ENCODE results near the gene ANTXR2. TPM values are rescaled to one million over a fixed set of nuclear protein-coding genes. Genes with fewer than 3 reads are reported as not detected.

The ANTXR2 gene
- total RNA-seq, 2 experiments from 2014 or later = 3.0 to 3.6 TPM

- Mint-ChIP-seq H3K27me3 (peaks cover under 1% of the 10 kb centered on the region), H3K36me3 (ENCODE audit: low read depth) (no peaks in the 10 kb centered on the region), H3K4me1 (ENCODE audit: low read depth) (peaks cover 9% of the 10 kb centered on the region), H3K27ac (no peak overlapping the region), H3K9me3 (no peaks in the 10 kb centered on the region), H3K4me3 (no peak overlapping the region)
- ATAC-seq = no peak
- DNase-seq = no peak
- POLR2A ChIA-PET = interaction anchor here (0.9 kb wide), 1 partner anchor 11 kb away, joined by 3 read pairs; no protein-coding TSS in a partner anchor
- CTCF ChIA-PET = interaction anchor here (0.6 to 0.8 kb wide), 3 partner anchors 9 to 173 kb away, joined by 3 to 4 read pairs (median 3); no protein-coding TSS in a partner anchor
- no peak for TF ChIP-seq CTCF (IDR thresholded peaks at IDR 0.05)
- intact Hi-C loops (cut with micrococcal nuclease) = no loop called here
Measured at GRCh38 chr4:80090090-80090489, 17.1 kb upstream of the ANTXR2 start.

- no peak overlapping the region for H3K4me3 Mint-ChIP-seq
- ChIA-PET POLR2A (interaction anchor here (1.3 kb wide), 1 partner anchor 9 kb away, joined by 4 read pairs; no protein-coding TSS in a partner anchor), CTCF (interaction anchor here (1.2 kb wide), 1 partner anchor 114 kb away, joined by 3 read pairs; no protein-coding TSS in a partner anchor)
- no peak for TF ChIP-seq CTCF (IDR thresholded peaks at IDR 0.05)
- H3K27ac Mint-ChIP-seq = no peak overlapping the region
- intact Hi-C loops (cut with micrococcal nuclease) = no loop called here
- H3K27me3 Mint-ChIP-seq = no peaks in the 10 kb centered on the region
- no peaks in the 10 kb centered on the region for H3K36me3 Mint-ChIP-seq (ENCODE audit: low read depth)
- no peaks in the 10 kb centered on the region for H3K9me3 Mint-ChIP-seq
- no peak for DNase-seq
- no peak for ATAC-seq
- peaks cover 9% of the 10 kb centered on the region for H3K4me1 Mint-ChIP-seq (ENCODE audit: low read depth)
Measured at GRCh38 chr4:80088471-80088870, 15.4 kb upstream of the ANTXR2 start.

GRCh38 chr4:80086296-80086695, 13.3 kb upstream of the ANTXR2 start:
- H3K4me3 Mint-ChIP-seq = no peak overlapping the region
- H3K9me3 Mint-ChIP-seq = no peaks in the 10 kb centered on the region
- TF ChIP-seq CTCF (IDR thresholded peaks at IDR 0.05) = no peak
- H3K27ac Mint-ChIP-seq = no peak overlapping the region
- no peaks in the 10 kb centered on the region for H3K36me3 Mint-ChIP-seq (ENCODE audit: low read depth)
- POLR2A ChIA-PET = no interaction called here
- CTCF ChIA-PET = interaction anchor here (0.9 kb wide), 1 partner anchor 9 kb away, joined by 3 read pairs; no protein-coding TSS in a partner anchor
- ATAC-seq = no peak
- H3K27me3 Mint-ChIP-seq = no peaks in the 10 kb centered on the region
- intact Hi-C loops (cut with micrococcal nuclease) = no loop called here
- no peak for DNase-seq
- peaks cover 2% of the 10 kb centered on the region for H3K4me1 Mint-ChIP-seq (ENCODE audit: low read depth)

GRCh38 chr4:80085081-80085480, 12.1 kb upstream of the ANTXR2 start:
- ChIA-PET CTCF (interaction anchor here (1.3 kb wide), 1 partner anchor 117 kb away, joined by 3 read pairs; no protein-coding TSS in a partner anchor), POLR2A (no interaction called here)
- DNase-seq = no peak

More at GRCh38 chr4:80085081-80085480, 12.1 kb upstream of the ANTXR2 start:
- Mint-ChIP-seq H3K27me3 (no peaks in the 10 kb centered on the region), H3K4me3 (no peak overlapping the region), H3K9me3 (no peaks in the 10 kb centered on the region), H3K27ac (no peak overlapping the region), H3K4me1 (ENCODE audit: low read depth) (peaks cover 2% of the 10 kb centered on the region), H3K36me3 (ENCODE audit: low read depth) (no peaks in the 10 kb centered on the region)
- no peak for TF ChIP-seq CTCF (IDR thresholded peaks at IDR 0.05)
- no peak for ATAC-seq
- intact Hi-C loops (cut with micrococcal nuclease) = no loop called here

Measured in activated CD8-positive, alpha-beta T cell treated with anti-CD3 and anti-CD28 coated beads for 36 hours (primary cell).